DMS 273 (cell line): ENCODE data around the gene NFATC2.
"Not testable (repeated sequence)": the region's sequence is repeated elsewhere in the genome, so short reads cannot be mapped to it uniquely, and the experiment has no call there.

Source experiments
- DNase-seq: peaks from one replicate; lab custom pipeline; 2025; ENCODE audit not compliant: unreplicated experiment; lab: John Stamatoyannopoulos, UW

NFATC2 gene

DNA sequence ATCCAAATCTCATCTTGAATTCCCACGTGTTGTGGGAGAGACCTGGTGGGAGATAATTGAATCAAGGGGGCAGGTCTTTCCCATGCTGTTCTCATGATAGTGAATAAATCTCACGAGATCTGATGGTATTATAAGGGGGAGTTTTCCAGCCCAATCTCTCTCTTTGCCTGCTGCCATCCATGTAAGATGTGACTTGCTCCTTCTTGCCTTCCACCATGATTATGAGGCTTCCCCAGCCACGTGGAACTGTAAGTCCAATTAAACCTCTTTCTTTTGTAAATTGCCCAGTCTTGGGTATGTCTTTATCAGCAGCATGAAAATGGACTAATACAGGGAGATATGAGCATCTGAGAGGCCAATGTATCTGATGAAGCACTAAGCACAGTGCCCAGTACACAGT, 26.0 kb upstream of the NFATC2 start:
- DNase-seq = not testable (repeated sequence)

DNA sequence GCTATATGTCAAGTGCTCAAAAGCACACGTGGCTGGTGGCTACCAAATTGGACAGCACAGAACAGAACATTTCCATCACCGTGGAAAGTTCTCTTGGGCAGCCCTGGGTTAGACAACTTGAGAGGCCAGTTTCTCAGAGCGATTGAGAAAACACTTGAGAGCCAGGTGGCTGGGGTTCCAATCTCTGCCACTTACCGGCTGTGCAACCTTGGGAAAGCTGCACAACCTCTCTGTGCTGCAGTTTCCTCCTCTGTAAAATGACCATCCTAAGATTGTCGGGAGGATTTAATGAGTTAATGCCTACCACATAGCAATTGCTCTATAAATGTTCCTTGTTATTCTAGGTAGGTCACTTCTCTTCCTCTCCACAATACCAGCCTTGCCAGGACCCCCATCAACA, 25.1 kb upstream of the NFATC2 start:
- DNase-seq = no peak

GRCh38 chr20:51566594-51566993, 24.1 kb upstream of the NFATC2 start:
- DNase-seq = no peak

DNA sequence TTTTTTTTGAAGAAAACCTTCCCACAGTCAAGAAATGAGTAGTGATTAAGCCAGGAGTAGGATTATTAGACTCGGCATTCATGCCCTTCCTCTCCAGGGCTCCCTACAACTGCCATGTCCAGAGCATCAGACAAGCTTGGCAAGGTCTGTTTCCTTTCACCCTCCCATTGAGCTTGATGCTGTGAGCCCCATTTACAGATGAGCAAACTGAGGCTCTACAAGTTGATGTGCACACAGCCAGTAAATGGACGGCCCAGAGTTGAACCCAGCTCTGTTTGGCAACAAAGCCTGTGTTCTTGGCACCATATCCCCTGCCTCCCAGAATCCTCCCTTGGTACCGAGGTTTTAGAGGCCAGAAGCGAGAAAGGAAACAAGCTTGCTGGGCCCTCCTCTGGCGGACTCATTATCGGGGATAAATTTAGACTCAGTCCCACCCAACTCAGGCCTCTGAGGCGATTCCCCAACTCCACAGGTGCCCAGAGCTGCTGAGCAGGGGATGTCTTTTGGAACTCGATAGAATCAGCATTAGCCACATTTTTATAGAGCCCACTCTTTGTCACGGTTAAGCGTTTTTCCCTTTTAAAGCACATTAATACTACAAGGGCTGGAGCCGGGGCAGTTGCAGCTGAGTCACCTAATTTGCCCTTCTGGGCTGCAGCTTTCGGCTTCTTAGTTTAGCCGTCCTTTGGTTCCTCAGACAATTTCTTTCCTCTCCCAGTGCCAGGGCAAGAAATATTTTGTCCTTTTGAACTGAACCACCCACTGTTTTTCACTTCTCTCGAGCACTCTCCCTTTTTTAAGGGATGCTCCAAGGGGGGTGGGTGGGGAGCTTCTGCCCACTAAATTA, 23.0 kb upstream of the NFATC2 start:
- peak; percentile 24 for DNase-seq

- peak; percentile 66 for DNase-seq
These were observed 21.2 kb upstream of the NFATC2 start for GRCh38 chr20:51563486-51564332.

GRCh38 chr20:51563174-51563485, 20.6 kb upstream of the NFATC2 start:
- DNase-seq = no peak

DNA sequence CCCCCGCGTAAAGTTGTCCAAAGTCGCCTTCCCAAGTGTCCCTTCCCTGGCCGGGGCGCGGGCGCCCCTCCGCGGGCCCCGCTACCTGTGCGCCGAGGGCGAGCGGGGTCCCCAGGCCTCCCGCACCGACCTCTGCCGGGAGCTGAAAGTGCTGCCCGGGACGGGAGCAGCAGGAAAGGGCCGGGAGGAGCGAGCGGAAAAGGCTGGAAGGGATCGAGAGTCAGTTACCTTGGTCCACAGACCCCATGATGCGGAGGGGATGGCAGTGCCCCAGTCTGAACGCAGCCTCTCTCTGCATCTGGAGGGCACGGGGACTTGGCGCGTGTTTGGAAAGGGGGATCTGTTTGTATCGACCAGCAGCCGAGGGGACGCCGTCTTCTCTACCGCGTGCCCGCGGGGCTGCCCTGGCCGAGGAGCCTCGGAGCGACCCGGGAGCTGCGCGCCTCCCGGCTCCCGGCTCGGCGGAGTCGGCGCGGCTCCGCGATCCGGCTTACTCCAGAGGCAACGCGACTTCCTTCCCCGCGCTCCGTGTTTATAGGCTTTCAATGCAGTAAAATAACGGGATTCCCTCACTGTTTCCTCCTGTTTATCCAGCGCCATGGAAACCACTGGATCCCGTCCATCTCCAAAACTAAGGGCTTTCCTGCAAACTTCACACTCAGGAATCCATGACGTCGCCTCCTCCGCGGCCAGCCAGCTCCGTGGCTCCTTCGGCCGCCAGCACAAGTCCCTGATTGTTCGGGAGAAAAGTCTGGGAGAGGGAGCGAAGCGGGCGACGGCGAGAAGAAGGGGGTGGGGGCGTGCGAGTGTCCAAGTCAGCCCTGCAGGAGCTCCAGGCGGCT, 20.0 kb upstream of the NFATC2 start:
- peak; percentile 80 for DNase-seq

DNA sequence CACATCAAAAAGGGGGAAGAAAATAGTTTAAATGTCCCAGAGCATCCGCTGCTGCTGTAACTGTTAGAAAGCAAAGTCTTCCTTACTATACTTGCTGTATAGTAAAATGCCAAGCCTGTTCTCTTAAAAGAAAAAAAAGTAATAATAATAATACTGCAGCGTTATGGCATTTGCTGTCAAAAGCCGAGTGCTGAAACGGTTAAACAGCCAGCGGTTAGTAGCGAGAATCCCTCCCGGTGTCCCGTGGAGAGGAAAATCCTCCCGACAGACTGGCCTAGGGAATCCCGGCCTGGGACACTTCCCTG, 19.5 kb upstream of the NFATC2 start:
- peak; percentile 75 for DNase-seq

DNA sequence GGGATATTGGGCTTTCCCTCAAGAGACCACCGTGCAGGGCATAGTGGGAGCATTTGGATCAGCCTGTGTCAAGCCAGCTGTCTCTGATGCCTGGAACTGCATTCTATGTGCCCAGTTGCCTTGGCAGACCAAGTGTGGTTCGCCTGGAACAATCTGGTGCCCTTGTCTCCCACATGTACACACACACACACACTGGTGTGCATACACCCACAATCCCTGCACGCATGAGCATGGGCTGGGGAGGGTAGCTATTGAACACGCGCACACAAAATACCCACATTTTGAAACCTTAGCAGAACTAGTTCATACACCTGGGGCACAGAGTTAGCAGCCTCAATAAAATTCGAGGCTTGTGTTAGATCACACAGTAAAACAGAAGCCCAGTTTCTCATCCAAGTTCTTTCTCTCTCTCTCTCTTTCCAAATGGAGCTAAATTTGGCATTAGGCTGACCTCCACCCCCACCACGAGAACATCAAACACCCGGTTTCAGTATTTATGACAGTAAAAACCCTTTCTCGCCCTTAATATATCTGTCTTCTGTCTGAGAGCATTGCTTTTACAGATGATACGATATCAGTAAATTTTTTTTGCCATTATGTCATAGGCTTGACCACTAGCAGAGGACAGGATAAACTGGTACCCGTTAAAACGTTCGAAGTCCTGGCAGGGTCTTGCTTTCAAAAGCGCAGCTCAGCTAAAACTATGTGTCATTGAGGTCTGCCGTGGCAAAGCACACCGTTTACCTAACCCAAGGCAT, 18.2 kb upstream of the NFATC2 start:
- peak; percentile 19 for DNase-seq

- DNase-seq = no peak
These were observed 17.5 kb upstream of the NFATC2 start for GRCh38 chr20:51560042-51560441.

DNA sequence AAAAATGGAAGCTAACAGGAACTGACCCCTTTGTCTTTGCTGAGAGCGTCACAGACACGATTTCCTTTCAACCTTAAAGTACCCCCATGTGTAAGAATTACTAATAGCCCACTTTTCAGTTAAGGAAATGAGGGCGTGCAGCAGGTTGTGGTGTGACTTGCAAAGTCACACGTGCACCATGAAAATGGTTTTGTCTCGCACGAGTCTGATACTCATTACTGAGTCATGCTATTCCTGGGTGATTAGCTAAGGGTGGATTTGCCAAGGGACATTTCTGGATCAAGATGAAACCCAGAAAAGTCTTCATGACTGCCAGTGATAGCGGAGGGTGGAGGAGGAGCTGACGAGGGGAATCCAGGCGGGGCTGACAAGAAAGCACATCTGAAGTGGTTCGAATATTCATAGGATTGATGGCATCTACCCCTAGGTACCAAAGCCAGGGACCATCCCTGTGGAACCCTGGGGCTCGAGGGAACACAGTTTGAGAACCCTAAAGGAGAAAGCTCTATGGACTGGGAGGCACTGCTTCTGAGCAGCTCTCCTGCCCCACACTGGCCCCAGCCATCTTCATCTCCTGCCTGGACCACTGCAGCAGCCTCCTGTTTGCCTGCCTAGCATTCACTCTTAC, 12.1 kb upstream of the NFATC2 start:
- no peak for DNase-seq

- DNase-seq = no peak
These were observed 11.5 kb upstream of the NFATC2 start for GRCh38 chr20:51553897-51554486.

DNA sequence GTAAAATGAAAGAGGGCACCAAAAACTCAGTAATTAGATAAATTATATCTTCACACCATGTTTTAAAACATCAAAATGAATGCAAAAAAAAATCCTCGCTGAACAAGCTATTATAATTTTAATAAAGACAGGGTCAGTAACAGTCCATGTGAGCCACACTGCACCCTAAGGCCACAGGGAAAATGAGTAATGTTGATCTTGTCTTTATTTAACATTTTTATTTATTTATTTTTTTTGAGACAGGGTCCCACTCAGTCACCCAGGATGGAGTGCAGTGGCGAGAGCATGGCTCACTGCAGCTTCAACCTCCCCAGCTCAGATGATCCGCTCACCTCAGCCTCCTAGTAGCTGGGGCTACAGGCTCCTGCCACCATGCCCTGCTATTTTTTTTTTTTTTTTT, 8.7 kb upstream of the NFATC2 start:
- DNase-seq = no peak

DNA sequence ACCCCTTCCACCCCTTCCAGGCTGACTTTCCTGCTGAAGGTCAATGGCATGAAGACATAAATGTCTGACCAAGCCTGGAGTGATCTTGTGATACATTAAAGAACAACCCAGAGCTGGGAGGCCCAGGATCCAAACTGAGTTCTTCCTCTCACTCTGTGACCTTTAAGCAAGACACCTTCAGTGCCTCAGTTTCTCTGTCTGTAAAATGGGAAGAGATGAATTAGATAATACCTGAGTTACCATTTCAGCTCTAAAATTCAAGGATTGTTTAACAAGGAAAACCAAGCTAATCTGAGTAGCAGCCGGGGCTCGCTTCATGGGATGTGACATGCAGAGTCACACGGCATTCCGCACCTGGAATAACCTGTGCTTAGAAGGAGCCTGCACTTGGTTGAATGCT, 7.0 kb upstream of the NFATC2 start:
- DNase-seq = no peak

- no peak for DNase-seq
These were observed 5.4 kb upstream of the NFATC2 start for GRCh38 chr20:51547951-51548350.

- DNase-seq = no peak
These were observed 3.0 kb upstream of the NFATC2 start for GRCh38 chr20:51545515-51545914.

DNA sequence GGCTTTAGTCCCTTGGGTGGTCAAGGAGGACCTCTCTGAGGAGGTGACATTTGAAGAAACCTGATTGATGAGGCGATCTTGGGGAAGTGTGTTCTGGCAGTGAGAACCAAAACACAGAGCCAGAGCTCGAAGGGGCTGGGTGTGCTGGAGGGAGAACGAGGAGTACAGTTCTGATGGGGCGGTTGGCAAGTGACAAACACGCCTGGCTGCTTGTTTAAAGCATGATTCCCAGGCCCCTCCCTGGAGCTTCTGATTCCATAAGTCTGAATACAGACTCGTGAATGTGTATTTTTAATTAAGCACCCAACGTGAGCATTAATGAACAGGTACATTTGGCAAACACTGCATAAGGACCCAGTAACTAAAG, 886 bp upstream of the NFATC2 start:
- no peak for DNase-seq

- peak; percentile 18 for DNase-seq
These were observed 417 bp downstream of the NFATC2 start for GRCh38 chr20:51542033-51542570.

DNA sequence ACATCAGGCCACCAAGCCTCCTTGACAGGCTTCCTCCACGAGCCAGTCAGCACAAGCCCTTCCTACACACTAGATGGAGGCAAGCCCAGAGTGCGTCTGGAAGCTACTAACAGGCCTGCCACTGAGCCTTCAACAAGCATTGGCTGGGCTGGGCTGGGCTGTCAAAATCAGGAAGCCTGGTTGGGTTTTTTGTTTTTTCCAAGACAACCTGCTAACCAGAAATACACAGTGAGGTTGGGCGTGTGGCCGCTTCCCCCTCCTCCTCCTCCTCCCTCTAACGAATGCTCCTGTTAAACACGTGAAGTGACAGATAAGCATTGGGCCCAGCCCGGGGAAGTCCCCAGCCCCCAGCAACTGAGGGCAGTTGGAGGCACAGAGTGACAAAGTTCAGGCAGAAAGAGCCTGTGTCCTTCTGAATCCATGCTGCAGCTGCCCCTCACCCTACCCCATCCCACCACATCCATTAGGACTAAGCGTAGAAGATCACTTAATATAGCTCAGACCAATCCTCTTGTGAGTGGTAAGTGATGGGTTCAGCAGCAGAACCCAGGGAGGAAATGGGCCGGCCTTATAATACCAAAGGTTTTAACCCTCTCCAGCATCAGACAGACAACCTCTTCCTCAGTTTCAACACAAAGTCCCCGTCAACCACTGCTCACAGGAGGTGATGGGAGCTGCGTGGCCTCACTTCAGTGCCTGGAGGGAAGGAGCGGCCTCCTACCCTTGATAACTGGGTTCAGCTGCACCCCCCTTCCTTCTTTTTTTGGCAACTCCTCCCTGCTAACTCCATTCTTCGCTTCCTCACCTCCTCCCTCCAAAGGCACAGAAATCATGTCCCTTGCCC, 1.1 kb downstream of the NFATC2 start:
- peak; percentile 31 for DNase-seq
